ENCODE data around the gene PTPRN2. TPM values are rescaled to one million over a fixed set of nuclear protein-coding genes. Genes with fewer than 3 reads are reported as not detected.
A peak's percentile ranks its signal among the peaks of the same experiment; 100 is the strongest.

Gene PTPRN2
- total and polyA plus RNA-seq, 2 donors, result 1.7 to 1.9 TPM

GRCh38 chr7:157763279-157764000, 824.2 kb downstream of the PTPRN2 start:
- DNase-seq (ENCODE audit: low read depth in 6 of 9, low spot score in 9 of 9), result no peak
- peaks cover 2 to 11% of the 10 kb centered on the region in 2 donors for H3K27me3 ChIP-seq (ENCODE audit: control insufficient read depth in 2 of 2, insufficient read depth in 1 of 2, low read length in 1 of 2)
- no peak overlapping the region for H3K4me3 ChIP-seq (ENCODE audit: low read length in 2 of 2)
- no peaks in the 10 kb centered on the region for H3K36me3 ChIP-seq (ENCODE audit: control insufficient read depth in 2 of 2, insufficient read depth in 2 of 2, low read length in 1 of 2)
- 95% methylated on average over 14 of the region's 14 CpGs for WGBS
- H3K9me3 ChIP-seq (ENCODE audit: control insufficient read depth in 2 of 2, insufficient read depth in 1 of 2, low read length in 1 of 2), result peaks cover 0 to 6% of the 10 kb centered on the region in 2 donors
- peaks cover 8 to 9% of the 10 kb centered on the region in 2 donors for H3K4me1 ChIP-seq (ENCODE audit: control insufficient read depth in 2 of 2, insufficient read depth in 2 of 2, low read length in 2 of 2)
- no peak overlapping the region for H3K27ac ChIP-seq (ENCODE audit: low read depth in 1 of 2, low read length in 1 of 2)

- Histone ChIP-seq H3K4me1 (ENCODE audit: control insufficient read depth in 2 of 2, insufficient read depth in 2 of 2, low read length in 2 of 2) (peaks cover 8 to 9% of the 10 kb centered on the region in 2 donors), H3K9me3 (ENCODE audit: control insufficient read depth in 2 of 2, insufficient read depth in 1 of 2, low read length in 1 of 2) (peaks cover 0 to 6% of the 10 kb centered on the region in 2 donors), H3K36me3 (ENCODE audit: control insufficient read depth in 2 of 2, insufficient read depth in 2 of 2, low read length in 1 of 2) (no peaks in the 10 kb centered on the region), H3K27ac (ENCODE audit: low read depth in 1 of 2, low read length in 1 of 2) (no peak overlapping the region), H3K27me3 (ENCODE audit: control insufficient read depth in 2 of 2, insufficient read depth in 1 of 2, low read length in 1 of 2) (peaks cover 2 to 8% of the 10 kb centered on the region in 2 donors), H3K4me3 (ENCODE audit: low read length in 2 of 2) (no peak overlapping the region)
- DNase-seq (ENCODE audit: low read depth in 6 of 9, low spot score in 9 of 9), result no peak
- 98% methylated on average over 13 of the region's 13 CpGs for WGBS
Observed at GRCh38 chr7:157762824-157763223, 824.8 kb downstream of the PTPRN2 start.

GRCh38 chr7:157760004-157760730, 827.5 kb downstream of the PTPRN2 start:
- Histone ChIP-seq H3K27me3 (ENCODE audit: control insufficient read depth in 2 of 2, insufficient read depth in 1 of 2, low read length in 1 of 2) (peaks cover 0 to 2% of the 10 kb centered on the region in 2 donors), H3K27ac (ENCODE audit: low read depth in 1 of 2, low read length in 1 of 2) (no peak overlapping the region), H3K9me3 (ENCODE audit: control insufficient read depth in 2 of 2, insufficient read depth in 1 of 2, low read length in 1 of 2) (peaks cover 0 to 6% of the 10 kb centered on the region in 2 donors), H3K4me1 (ENCODE audit: control insufficient read depth in 2 of 2, insufficient read depth in 2 of 2, low read length in 2 of 2) (peaks cover 8 to 9% of the 10 kb centered on the region in 2 donors), H3K36me3 (ENCODE audit: control insufficient read depth in 2 of 2, insufficient read depth in 2 of 2, low read length in 1 of 2) (no peaks in the 10 kb centered on the region), H3K4me3 (ENCODE audit: low read length in 2 of 2) (no peak overlapping the region)
- WGBS, result 34% methylated on average over 17 of the region's 17 CpGs
- peak in 8 of 9 donors; percentile 8 to 65 (median 16) for DNase-seq (ENCODE audit: low read depth in 6 of 9, low spot score in 9 of 9)

GRCh38 chr7:157759246-157759805, 828.3 kb downstream of the PTPRN2 start:
- no peak for DNase-seq (ENCODE audit: low read depth in 6 of 9, low spot score in 9 of 9)
- no peak overlapping the region for H3K4me3 ChIP-seq (ENCODE audit: low read length in 2 of 2)
- H3K36me3 ChIP-seq (ENCODE audit: control insufficient read depth in 2 of 2, insufficient read depth in 2 of 2, low read length in 1 of 2), result no peaks in the 10 kb centered on the region
- peaks cover 0 to 2% of the 10 kb centered on the region in 2 donors for H3K27me3 ChIP-seq (ENCODE audit: control insufficient read depth in 2 of 2, insufficient read depth in 1 of 2, low read length in 1 of 2)
- no peak overlapping the region for H3K27ac ChIP-seq (ENCODE audit: low read depth in 1 of 2, low read length in 1 of 2)
- H3K9me3 ChIP-seq (ENCODE audit: control insufficient read depth in 2 of 2, insufficient read depth in 1 of 2, low read length in 1 of 2), result peaks cover 0 to 6% of the 10 kb centered on the region in 2 donors
- WGBS, result 95% methylated on average over 19 of the region's 19 CpGs
- H3K4me1 ChIP-seq (ENCODE audit: control insufficient read depth in 2 of 2, insufficient read depth in 2 of 2, low read length in 2 of 2), result peaks cover 8 to 9% of the 10 kb centered on the region in 2 donors

- WGBS, result 96% methylated on average over 36 of the region's 36 CpGs
- H3K9me3 ChIP-seq (ENCODE audit: control insufficient read depth in 2 of 2, insufficient read depth in 1 of 2, low read length in 1 of 2), result no peaks in the 10 kb centered on the region
- no peak for DNase-seq (ENCODE audit: low read depth in 6 of 9, low spot score in 9 of 9)
- peaks cover 0 to 2% of the 10 kb centered on the region in 2 donors for H3K27me3 ChIP-seq (ENCODE audit: control insufficient read depth in 2 of 2, insufficient read depth in 1 of 2, low read length in 1 of 2)
- H3K4me1 ChIP-seq (ENCODE audit: control insufficient read depth in 2 of 2, insufficient read depth in 2 of 2, low read length in 2 of 2), result peaks cover 8 to 9% of the 10 kb centered on the region in 2 donors
- H3K36me3 ChIP-seq (ENCODE audit: control insufficient read depth in 2 of 2, insufficient read depth in 2 of 2, low read length in 1 of 2), result no peaks in the 10 kb centered on the region
- H3K4me3 ChIP-seq (ENCODE audit: low read length in 2 of 2), result no peak overlapping the region
- no peak overlapping the region for H3K27ac ChIP-seq (ENCODE audit: low read depth in 1 of 2, low read length in 1 of 2)
Observed at GRCh38 chr7:157758468-157759245, 829.0 kb downstream of the PTPRN2 start.

- DNase-seq (ENCODE audit: low read depth in 6 of 9, low spot score in 9 of 9), result peak in 2 of 9 donors; percentile 4 to 27
- Histone ChIP-seq H3K36me3 (ENCODE audit: control insufficient read depth in 2 of 2, insufficient read depth in 2 of 2, low read length in 1 of 2) (no peaks in the 10 kb centered on the region), H3K4me3 (ENCODE audit: low read length in 2 of 2) (no peak overlapping the region), H3K27me3 (ENCODE audit: control insufficient read depth in 2 of 2, insufficient read depth in 1 of 2, low read length in 1 of 2) (peaks cover 0 to 2% of the 10 kb centered on the region in 2 donors), H3K27ac (ENCODE audit: low read depth in 1 of 2, low read length in 1 of 2) (no peak overlapping the region), H3K9me3 (ENCODE audit: control insufficient read depth in 2 of 2, insufficient read depth in 1 of 2, low read length in 1 of 2) (no peaks in the 10 kb centered on the region), H3K4me1 (ENCODE audit: control insufficient read depth in 2 of 2, insufficient read depth in 2 of 2, low read length in 2 of 2) (peaks cover 8 to 9% of the 10 kb centered on the region in 2 donors)
- WGBS, result 89% methylated on average over 48 of the region's 48 CpGs
Observed at GRCh38 chr7:157757776-157758467, 829.7 kb downstream of the PTPRN2 start.

- Histone ChIP-seq H3K9me3 (ENCODE audit: control insufficient read depth in 2 of 2, insufficient read depth in 1 of 2, low read length in 1 of 2) (no peaks in the 10 kb centered on the region), H3K27ac (ENCODE audit: low read depth in 1 of 2, low read length in 1 of 2) (no peak overlapping the region), H3K4me1 (ENCODE audit: control insufficient read depth in 2 of 2, insufficient read depth in 2 of 2, low read length in 2 of 2) (peaks cover 8 to 9% of the 10 kb centered on the region in 2 donors), H3K36me3 (ENCODE audit: control insufficient read depth in 2 of 2, insufficient read depth in 2 of 2, low read length in 1 of 2) (no peaks in the 10 kb centered on the region), H3K4me3 (ENCODE audit: low read length in 2 of 2) (no peak overlapping the region), H3K27me3 (ENCODE audit: control insufficient read depth in 2 of 2, insufficient read depth in 1 of 2, low read length in 1 of 2) (peaks cover 0 to 2% of the 10 kb centered on the region in 2 donors)
- no peak for DNase-seq (ENCODE audit: low read depth in 6 of 9, low spot score in 9 of 9)
- 92% methylated on average over 21 of the region's 21 CpGs for WGBS
Observed at GRCh38 chr7:157757211-157757610, 830.4 kb downstream of the PTPRN2 start.

GRCh38 chr7:157755741-157756140, 831.9 kb downstream of the PTPRN2 start:
- Histone ChIP-seq H3K27ac (ENCODE audit: low read depth in 1 of 2, low read length in 1 of 2) (no peak overlapping the region), H3K27me3 (ENCODE audit: control insufficient read depth in 2 of 2, insufficient read depth in 1 of 2, low read length in 1 of 2) (peaks cover 0 to 2% of the 10 kb centered on the region in 2 donors), H3K36me3 (ENCODE audit: control insufficient read depth in 2 of 2, insufficient read depth in 2 of 2, low read length in 1 of 2) (no peaks in the 10 kb centered on the region), H3K9me3 (ENCODE audit: control insufficient read depth in 2 of 2, insufficient read depth in 1 of 2, low read length in 1 of 2) (no peaks in the 10 kb centered on the region), H3K4me3 (ENCODE audit: low read length in 2 of 2) (no peak overlapping the region), H3K4me1 (ENCODE audit: control insufficient read depth in 2 of 2, insufficient read depth in 2 of 2, low read length in 2 of 2) (peaks cover 8 to 9% of the 10 kb centered on the region in 2 donors)
- 92% methylated on average over 7 of the region's 7 CpGs for WGBS
- no peak for DNase-seq (ENCODE audit: low read depth in 6 of 9, low spot score in 9 of 9)

Measured in thymus (tissue), 11 donors.